Measurements from ENCODE around the gene MOCS3. TPM values are rescaled to one million over a fixed set of nuclear protein-coding genes. Genes with fewer than 3 reads are reported as not detected.

Gene MOCS3
- total and polyA plus RNA-seq, 2 of the 13 experiments (the other 11 are each of a cell fraction or from before 2014, with no cell fraction given) = 3.7 to 8.4 TPM

DNA sequence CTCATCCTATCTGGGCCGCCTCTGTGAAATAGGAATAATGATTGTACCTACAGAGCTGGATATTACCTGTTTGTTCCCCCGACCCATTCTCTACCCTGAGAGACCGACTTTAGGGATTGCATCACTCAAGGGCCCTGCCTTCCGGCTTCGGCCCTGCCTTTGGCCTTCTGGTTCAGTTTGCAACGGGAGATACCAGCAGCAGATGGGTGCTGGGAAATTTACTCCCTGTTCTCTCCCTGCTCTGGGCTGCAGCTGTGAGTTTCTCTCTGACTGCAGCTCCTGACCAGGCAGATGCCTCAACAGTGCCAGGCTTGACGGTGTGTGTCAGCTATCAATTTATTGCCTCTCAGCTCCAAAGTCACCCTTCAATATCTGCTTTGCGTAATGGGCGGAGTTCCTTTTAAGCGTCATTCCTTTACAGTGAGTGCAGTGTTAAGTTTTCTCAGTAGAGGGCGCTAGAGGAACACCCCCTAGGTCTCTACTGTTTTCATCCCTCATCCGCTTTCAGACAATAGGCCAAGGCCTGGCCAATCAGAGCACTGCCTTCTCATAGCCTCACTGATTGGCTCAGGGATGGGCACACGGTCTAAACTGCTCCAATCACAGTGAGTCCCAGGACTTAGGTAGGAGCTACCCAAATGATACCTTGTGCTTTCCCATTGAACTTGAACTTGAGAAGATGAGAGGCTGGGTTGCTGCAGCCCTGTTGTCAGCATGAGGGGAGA is 34.3 kb downstream of the MOCS3 start (continued):
- TF ChIP-seq ZBTB38 (CRISPR knock-in tag; IDR thresholded peaks at IDR 0.05) (no peak), ZNF607 (CRISPR knock-in tag; IDR thresholded peaks at IDR 0.05; ENCODE audit: borderline replicate concordance) (no peak), ZNF75D (CRISPR knock-in tag; IDR thresholded peaks at IDR 0.05; ENCODE audit: borderline replicate concordance) (no peak), XBP1 (CRISPR knock-in tag; IDR thresholded peaks at IDR 0.05) (no peak), ZBTB1 (CRISPR knock-in tag; IDR thresholded peaks at IDR 0.05; ENCODE audit: borderline replicate concordance) (no peak), AGO2 (optimal IDR thresholded peaks at IDR 0.05; ENCODE audit: low read depth, low read length) (no peak), ZNF292 (CRISPR knock-in tag; IDR thresholded peaks at IDR 0.05; ENCODE audit: borderline replicate concordance, low read depth) (no peak)
- TF ChIP-seq, protein P1, sequence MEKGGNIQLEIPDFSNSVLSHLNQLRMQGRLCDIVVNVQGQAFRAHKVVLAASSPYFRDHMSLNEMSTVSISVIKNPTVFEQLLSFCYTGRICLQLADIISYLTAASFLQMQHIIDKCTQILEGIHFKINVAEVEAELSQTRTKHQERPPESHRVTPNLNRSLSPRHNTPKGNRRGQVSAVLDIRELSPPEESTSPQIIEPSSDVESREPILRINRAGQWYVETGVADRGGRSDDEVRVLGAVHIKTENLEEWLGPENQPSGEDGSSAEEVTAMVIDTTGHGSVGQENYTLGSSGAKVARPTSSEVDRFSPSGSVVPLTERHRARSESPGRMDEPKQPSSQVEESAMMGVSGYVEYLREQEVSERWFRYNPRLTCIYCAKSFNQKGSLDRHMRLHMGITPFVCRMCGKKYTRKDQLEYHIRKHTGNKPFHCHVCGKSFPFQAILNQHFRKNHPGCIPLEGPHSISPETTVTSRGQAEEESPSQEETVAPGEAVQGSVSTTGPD (CRISPR knock-in tag; IDR thresholded peaks at IDR 0.05) = no peak
- TF ChIP-seq, protein P2, sequence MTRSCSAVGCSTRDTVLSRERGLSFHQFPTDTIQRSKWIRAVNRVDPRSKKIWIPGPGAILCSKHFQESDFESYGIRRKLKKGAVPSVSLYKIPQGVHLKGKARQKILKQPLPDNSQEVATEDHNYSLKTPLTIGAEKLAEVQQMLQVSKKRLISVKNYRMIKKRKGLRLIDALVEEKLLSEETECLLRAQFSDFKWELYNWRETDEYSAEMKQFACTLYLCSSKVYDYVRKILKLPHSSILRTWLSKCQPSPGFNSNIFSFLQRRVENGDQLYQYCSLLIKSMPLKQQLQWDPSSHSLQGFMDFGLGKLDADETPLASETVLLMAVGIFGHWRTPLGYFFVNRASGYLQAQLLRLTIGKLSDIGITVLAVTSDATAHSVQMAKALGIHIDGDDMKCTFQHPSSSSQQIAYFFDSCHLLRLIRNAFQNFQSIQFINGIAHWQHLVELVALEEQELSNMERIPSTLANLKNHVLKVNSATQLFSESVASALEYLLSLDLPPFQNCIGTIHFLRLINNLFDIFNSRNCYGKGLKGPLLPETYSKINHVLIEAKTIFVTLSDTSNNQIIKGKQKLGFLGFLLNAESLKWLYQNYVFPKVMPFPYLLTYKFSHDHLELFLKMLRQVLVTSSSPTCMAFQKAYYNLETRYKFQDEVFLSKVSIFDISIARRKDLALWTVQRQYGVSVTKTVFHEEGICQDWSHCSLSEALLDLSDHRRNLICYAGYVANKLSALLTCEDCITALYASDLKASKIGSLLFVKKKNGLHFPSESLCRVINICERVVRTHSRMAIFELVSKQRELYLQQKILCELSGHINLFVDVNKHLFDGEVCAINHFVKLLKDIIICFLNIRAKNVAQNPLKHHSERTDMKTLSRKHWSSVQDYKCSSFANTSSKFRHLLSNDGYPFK (CRISPR knock-in tag; IDR thresholded peaks at IDR 0.05; ENCODE audit: borderline replicate concordance) = peak; percentile 22; the same call in 1 of the 2 replicates
- TF ChIP-seq, protein P3, sequence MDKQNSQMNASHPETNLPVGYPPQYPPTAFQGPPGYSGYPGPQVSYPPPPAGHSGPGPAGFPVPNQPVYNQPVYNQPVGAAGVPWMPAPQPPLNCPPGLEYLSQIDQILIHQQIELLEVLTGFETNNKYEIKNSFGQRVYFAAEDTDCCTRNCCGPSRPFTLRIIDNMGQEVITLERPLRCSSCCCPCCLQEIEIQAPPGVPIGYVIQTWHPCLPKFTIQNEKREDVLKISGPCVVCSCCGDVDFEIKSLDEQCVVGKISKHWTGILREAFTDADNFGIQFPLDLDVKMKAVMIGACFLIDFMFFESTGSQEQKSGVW (CRISPR knock-in tag; IDR thresholded peaks at IDR 0.05; ENCODE audit: borderline replicate concordance) = no peak
- TF ChIP-seq, protein P4, sequence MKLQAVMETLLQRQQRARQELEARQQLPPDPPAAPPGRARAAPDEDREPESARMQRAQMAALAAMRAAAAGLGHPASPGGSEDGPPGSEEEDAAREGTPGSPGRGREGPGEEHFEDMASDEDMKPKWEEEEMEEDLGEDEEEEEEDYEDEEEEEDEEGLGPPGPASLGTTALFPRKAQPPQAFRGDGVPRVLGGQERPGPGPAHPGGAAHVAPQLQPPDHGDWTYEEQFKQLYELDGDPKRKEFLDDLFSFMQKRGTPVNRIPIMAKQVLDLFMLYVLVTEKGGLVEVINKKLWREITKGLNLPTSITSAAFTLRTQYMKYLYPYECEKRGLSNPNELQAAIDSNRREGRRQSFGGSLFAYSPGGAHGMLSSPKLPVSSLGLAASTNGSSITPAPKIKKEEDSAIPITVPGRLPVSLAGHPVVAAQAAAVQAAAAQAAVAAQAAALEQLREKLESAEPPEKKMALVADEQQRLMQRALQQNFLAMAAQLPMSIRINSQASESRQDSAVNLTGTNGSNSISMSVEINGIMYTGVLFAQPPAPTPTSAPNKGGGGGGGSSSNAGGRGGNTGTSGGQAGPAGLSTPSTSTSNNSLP (IDR thresholded peaks at IDR 0.05; ENCODE audit: low read depth, low read length) = peak; percentile 52
- TF ChIP-seq, protein P5, sequence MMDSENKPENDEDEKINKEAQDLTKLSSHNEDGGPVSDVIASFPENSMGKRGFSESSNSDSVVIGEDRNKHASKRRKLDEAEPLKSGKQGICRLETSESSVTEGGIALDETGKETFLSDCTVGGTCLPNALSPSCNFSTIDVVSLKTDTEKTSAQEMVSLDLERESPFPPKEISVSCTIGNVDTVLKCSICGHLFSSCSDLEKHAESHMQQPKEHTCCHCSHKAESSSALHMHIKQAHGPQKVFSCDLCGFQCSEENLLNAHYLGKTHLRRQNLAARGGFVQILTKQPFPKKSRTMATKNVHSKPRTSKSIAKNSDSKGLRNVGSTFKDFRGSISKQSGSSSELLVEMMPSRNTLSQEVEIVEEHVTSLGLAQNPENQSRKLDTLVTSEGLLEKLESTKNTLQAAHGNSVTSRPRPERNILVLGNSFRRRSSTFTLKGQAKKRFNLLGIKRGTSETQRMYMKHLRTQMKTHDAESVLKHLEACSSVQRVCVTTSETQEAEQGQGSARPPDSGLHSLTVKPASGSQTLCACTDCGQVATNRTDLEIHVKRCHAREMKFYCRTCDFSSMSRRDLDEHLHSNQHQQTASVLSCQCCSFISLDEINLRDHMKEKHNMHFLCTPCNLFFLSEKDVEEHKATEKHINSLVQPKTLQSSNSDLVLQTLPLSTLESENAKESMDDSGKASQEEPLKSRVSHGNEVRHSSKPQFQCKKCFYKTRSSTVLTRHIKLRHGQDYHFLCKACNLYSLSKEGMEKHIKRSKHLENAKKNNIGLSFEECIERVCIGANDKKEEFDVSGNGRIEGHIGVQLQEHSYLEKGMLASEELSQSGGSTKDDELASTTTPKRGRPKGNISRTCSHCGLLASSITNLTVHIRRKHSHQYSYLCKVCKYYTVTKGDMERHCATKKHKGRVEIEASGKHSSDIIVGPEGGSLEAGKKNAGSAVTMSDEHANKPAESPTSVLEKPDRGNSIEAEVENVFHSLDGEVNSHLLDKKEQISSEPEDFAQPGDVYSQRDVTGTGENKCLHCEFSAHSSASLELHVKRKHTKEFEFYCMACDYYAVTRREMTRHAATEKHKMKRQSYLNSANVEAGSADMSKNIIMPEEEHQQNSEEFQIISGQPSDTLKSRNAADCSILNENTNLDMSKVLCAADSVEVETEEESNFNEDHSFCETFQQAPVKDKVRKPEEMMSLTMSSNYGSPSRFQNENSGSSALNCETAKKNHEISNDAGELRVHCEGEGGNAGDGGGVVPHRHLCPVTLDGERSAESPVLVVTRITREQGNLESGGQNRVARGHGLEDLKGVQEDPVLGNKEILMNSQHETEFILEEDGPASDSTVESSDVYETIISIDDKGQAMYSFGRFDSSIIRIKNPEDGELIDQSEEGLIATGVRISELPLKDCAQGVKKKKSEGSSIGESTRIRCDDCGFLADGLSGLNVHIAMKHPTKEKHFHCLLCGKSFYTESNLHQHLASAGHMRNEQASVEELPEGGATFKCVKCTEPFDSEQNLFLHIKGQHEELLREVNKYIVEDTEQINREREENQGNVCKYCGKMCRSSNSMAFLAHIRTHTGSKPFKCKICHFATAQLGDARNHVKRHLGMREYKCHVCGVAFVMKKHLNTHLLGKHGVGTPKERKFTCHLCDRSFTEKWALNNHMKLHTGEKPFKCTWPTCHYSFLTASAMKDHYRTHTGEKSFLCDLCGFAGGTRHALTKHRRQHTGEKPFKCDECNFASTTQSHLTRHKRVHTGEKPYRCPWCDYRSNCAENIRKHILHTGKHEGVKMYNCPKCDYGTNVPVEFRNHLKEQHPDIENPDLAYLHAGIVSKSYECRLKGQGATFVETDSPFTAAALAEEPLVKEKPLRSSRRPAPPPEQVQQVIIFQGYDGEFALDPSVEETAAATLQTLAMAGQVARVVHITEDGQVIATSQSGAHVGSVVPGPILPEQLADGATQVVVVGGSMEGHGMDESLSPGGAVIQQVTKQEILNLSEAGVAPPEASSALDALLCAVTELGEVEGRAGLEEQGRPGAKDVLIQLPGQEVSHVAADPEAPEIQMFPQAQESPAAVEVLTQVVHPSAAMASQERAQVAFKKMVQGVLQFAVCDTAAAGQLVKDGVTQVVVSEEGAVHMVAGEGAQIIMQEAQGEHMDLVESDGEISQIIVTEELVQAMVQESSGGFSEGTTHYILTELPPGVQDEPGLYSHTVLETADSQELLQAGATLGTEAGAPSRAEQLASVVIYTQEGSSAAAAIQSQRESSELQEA (CRISPR knock-in tag; IDR thresholded peaks at IDR 0.05; ENCODE audit: not compliant biosample characterization) = no peak

All from HepG2 (cell line).